Loucy (cell line): ENCODE measurements around the gene LIME1.

Experiments used
- EZH2phosphoT487 ChIP-seq: fragments of 200-600 bp; IDR thresholded peaks from 2 replicates; pipeline ENCODE4 v1.6.1; 2018; ENCODE audit warnings: antibody characterized with exemption, mild to moderate bottlenecking, moderate library complexity, borderline replicate concordance
- TF ChIP-seq, protein P1 (sequence below): fragments of 200-600 bp; sonication (generic); conservative IDR thresholded peaks from 2 replicates; pipeline ENCODE4 v1.5.1; 2014; ENCODE audit warnings: mild to moderate bottlenecking, antibody characterized with exemption, low read length

DNA sequence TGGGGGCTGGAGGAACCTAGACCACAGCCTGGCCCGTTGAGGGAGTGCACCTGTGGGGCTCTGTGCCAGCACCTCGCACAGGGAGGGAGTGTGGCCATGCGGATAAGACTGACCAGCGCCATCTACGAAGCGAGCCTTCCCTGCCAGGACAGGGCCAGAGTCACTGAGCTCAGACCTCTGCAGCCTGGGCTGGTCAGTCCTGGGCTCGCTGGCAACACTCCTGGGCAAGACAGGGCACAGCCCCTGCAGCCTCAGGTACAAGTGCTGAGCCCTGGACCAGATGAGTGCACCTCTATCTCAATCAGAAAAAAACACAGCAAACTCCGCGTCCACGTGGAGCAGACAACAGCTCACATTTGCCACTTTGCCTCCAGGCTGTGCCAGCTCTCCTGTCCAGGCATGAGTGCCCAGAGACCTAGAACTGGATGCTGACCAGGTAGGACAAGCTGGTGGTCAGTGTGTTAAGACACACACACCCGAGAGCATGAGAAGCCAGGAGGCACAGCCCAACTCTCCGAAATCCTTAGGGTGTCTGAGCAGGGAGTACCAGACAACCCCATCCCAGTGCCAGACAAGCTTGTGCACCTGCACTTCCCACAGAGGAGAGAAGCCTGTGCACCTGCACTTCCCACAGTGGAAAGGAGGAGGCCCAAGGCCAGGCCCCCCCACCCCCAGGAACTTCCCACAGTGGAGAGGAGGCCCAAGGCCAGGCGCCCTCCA lies 33.6 kb upstream of the LIME1 start:
- no peak for TF ChIP-seq EZH2phosphoT487
- TF ChIP-seq, protein P1, sequence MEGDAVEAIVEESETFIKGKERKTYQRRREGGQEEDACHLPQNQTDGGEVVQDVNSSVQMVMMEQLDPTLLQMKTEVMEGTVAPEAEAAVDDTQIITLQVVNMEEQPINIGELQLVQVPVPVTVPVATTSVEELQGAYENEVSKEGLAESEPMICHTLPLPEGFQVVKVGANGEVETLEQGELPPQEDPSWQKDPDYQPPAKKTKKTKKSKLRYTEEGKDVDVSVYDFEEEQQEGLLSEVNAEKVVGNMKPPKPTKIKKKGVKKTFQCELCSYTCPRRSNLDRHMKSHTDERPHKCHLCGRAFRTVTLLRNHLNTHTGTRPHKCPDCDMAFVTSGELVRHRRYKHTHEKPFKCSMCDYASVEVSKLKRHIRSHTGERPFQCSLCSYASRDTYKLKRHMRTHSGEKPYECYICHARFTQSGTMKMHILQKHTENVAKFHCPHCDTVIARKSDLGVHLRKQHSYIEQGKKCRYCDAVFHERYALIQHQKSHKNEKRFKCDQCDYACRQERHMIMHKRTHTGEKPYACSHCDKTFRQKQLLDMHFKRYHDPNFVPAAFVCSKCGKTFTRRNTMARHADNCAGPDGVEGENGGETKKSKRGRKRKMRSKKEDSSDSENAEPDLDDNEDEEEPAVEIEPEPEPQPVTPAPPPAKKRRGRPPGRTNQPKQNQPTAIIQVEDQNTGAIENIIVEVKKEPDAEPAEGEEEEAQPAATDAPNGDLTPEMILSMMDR = no peak
